NCI-H748 treated with DMSO at 0.1 percent for 48 hours (cell line): ENCODE results near the gene NLGN4X.

Experiments used
- DNase-seq: peaks from one replicate; lab custom pipeline; 2025; lab: John Stamatoyannopoulos, UW

NLGN4X gene

GRCh38 chrX:6228720-6229119 is at the start of gene NLGN4X:
Gene NLGN4X, minus strand, starts transcription at chrX:6228867. Its CDS starts 77,401 bp downstream, at chrX:6151466.
- peak; percentile 85 for DNase-seq

GRCh38 chrX:6266041-6266440 is 37.4 kb upstream of the NLGN4X start:
- DNase-seq, result no peak

GRCh38 chrX:6262959-6263358 is 34.3 kb upstream of the NLGN4X start:
- DNase-seq, result no peak

- no peak for DNase-seq
These were observed 28.4 kb upstream of the NLGN4X start for GRCh38 chrX:6257025-6257424.

GRCh38 chrX:6244666-6245065 is 16.0 kb upstream of the NLGN4X start:
- no peak for DNase-seq

- no peak for DNase-seq
These were observed 9.9 kb upstream of the NLGN4X start for GRCh38 chrX:6238576-6238975.

- peak; percentile 29 for DNase-seq
These were observed 732 bp downstream of the NLGN4X start for GRCh38 chrX:6227935-6228334.

- DNase-seq, result peak; percentile 29
These were observed 1.2 kb downstream of the NLGN4X start for GRCh38 chrX:6227453-6227835.

- DNase-seq, result no peak
These were observed 1.8 kb downstream of the NLGN4X start for GRCh38 chrX:6226596-6227452.

GRCh38 chrX:6225911-6226595 is 2.6 kb downstream of the NLGN4X start:
- peak; percentile 16 for DNase-seq

- no peak for DNase-seq
These were observed 3.3 kb downstream of the NLGN4X start for GRCh38 chrX:6225288-6225910.

- DNase-seq, result peak; percentile 25
These were observed 5.2 kb downstream of the NLGN4X start for GRCh38 chrX:6223516-6223915.

GRCh38 chrX:6210230-6210629 is 18.4 kb downstream of the NLGN4X start:
- no peak for DNase-seq

GRCh38 chrX:6203462-6204215 is 25.0 kb downstream of the NLGN4X start:
- no peak for DNase-seq

- DNase-seq, result no peak
These were observed 29.2 kb downstream of the NLGN4X start for GRCh38 chrX:6199486-6199885.

- no peak for DNase-seq
These were observed 41.4 kb downstream of the NLGN4X start for GRCh38 chrX:6187256-6187655.

- DNase-seq, result no peak
These were observed 43.7 kb downstream of the NLGN4X start for GRCh38 chrX:6184900-6185515.

- DNase-seq, result no peak
These were observed 52.8 kb downstream of the NLGN4X start for GRCh38 chrX:6175914-6176313.

GRCh38 chrX:6170424-6170823 is 58.2 kb downstream of the NLGN4X start:
- DNase-seq, result no peak

- DNase-seq, result no peak
These were observed 59.3 kb downstream of the NLGN4X start for GRCh38 chrX:6169407-6169806.

GRCh38 chrX:6163721-6164120 is 64.9 kb downstream of the NLGN4X start:
- DNase-seq, result no peak

GRCh38 chrX:6159468-6159867 is 69.2 kb downstream of the NLGN4X start:
- no peak for DNase-seq
